SU-DHL-6 (cell line): ENCODE results near the gene ANXA2R.

ENCODE experiments used
- H2AFZ ChIP-seq: fragments of 200-600 bp; sonication (generic); 2 replicates; pipeline ENCODE4 v1.6.1; 2014; ENCODE audit warnings: low read depth, mild to moderate bottlenecking, moderate library complexity, mixed read lengths, antibody characterized with exemption, low read length; ENCODE audit not compliant: severe bottlenecking
- H3F3A ChIP-seq: fragments of 200-600 bp; shearing (Covaris generic); 2 replicates; pipeline ENCODE4 v1.6.0; 2016; ENCODE audit warnings: antibody characterized with exemption, mild to moderate bottlenecking; ENCODE audit not compliant: insufficient read depth
- H3K27ac ChIP-seq: fragments of 200-600 bp; sonication (generic); 2 replicates; pipeline ENCODE4 v1.5.1; 2016; ENCODE audit warnings: low read depth, mild to moderate bottlenecking, low read length, moderate library complexity, mixed read lengths
- H3K27me3 ChIP-seq: fragments of 200-600 bp; sonication (generic), shearing (Covaris generic); 2 replicates; pipeline ENCODE4 v1.6.0; 2014; ENCODE audit warnings: mild to moderate bottlenecking, low read length
- H3K36me3 ChIP-seq: fragments of 200-600 bp; sonication (generic); 2 replicates; pipeline ENCODE4 v1.6.1; 2014; ENCODE audit warnings: mild to moderate bottlenecking, low read length, mixed read lengths
- H3K4me2 ChIP-seq: fragments of 300-600, 200-600 bp; shearing (Covaris generic), sonication (generic); 2 replicates; pipeline ENCODE4 v1.6.0; 2014; ENCODE audit warnings: low read length, low read depth, mild to moderate bottlenecking; ENCODE audit not compliant: poor library complexity, severe bottlenecking
- H3K4me3 ChIP-seq: fragments of 200-600 bp; sonication (generic); 2 replicates; pipeline ENCODE4 v1.5.1; 2014; ENCODE audit warnings: antibody characterized with exemption, low read length, mild to moderate bottlenecking, mixed read lengths; ENCODE audit not compliant: insufficient read depth, poor library complexity, severe bottlenecking
- H3K79me2 ChIP-seq: fragments of 200-600 bp; sonication (generic); 2 replicates; pipeline ENCODE4 v1.6.1; 2014; ENCODE audit warnings: mild to moderate bottlenecking, low read length, moderate library complexity; ENCODE audit not compliant: insufficient read depth
- H3K9ac ChIP-seq: fragments of 200-600 bp; sonication (generic); 2 replicates; pipeline ENCODE4 v1.7.0; 2014; ENCODE audit warnings: mild to moderate bottlenecking, low read length
- H3K9me2 ChIP-seq: fragments of 200-600 bp; sonication (generic); replicated peaks from 2 replicates; pipeline ENCODE4 v1.6.1; 2014; ENCODE audit warnings: low read length; ENCODE audit not compliant: insufficient read depth
- H3K9me3 ChIP-seq: fragments of 200-600 bp; sonication (generic); 2 replicates; pipeline ENCODE4 v1.6.1; 2014; ENCODE audit warnings: low read length, mixed read lengths; ENCODE audit not compliant: insufficient read depth
- H4K20me1 ChIP-seq: fragments of 200-600 bp; sonication (generic); 2 replicates; pipeline ENCODE4 v1.6.1; 2014; ENCODE audit warnings: low read depth, mild to moderate bottlenecking, antibody characterized with exemption, low read length, moderate library complexity, mixed read lengths
- CTCF ChIP-seq: fragments of 200-600 bp; sonication (generic); IDR thresholded peaks from one replicate; pipeline ENCODE4 v1.5.1; 2017; ENCODE audit warnings: antibody characterized with exemption, mild to moderate bottlenecking, low read length, moderate library complexity; ENCODE audit not compliant: insufficient read depth, poor library complexity, severe bottlenecking
- EZH2phosphoT487 ChIP-seq: fragments of 200-600 bp; sonication (generic), shearing (Covaris generic); conservative IDR thresholded peaks from 2 replicates; pipeline ENCODE4 v1.6.1; 2018; ENCODE audit warnings: mild to moderate bottlenecking, antibody characterized with exemption, low read length, moderate library complexity, mixed read lengths

Gene ANXA2R

GRCh38 chr5:42995360-42995751 is 44.8 kb downstream of the ANXA2R start:
- Histone ChIP-seq H3K4me3 (peak overlapping the region; percentile 32), H3K4me2 (peak overlapping the region; percentile 92), H3K27me3 (no peaks in the 10 kb centered on the region)

GRCh38 chr5:42994555-42995359 is 45.4 kb downstream of the ANXA2R start:
- no peaks in the 10 kb centered on the region for H4K20me1 ChIP-seq
- peak; percentile 75 for TF ChIP-seq CTCF
- no peak for TF ChIP-seq EZH2phosphoT487
- no peaks in the 10 kb centered on the region for H3K27me3 ChIP-seq
- peak overlapping the region; percentile 56 for H3K27ac ChIP-seq
- no peaks in the 10 kb centered on the region for H3F3A ChIP-seq
- no peaks in the 10 kb centered on the region for H3K36me3 ChIP-seq
- H2AFZ ChIP-seq, result peak overlapping the region; percentile 85
- H3K9me3 ChIP-seq, result no peaks in the 10 kb centered on the region
- peak overlapping the region; percentile 92 for H3K4me2 ChIP-seq
- peak overlapping the region; percentile 64 for H3K4me3 ChIP-seq
- no peaks in the 10 kb centered on the region for H3K9me2 ChIP-seq
- no peaks in the 10 kb centered on the region for H3K79me2 ChIP-seq
- peak overlapping the region; percentile 69 for H3K9ac ChIP-seq

More at GRCh38 chr5:42995360-42995751, 44.8 kb downstream of the ANXA2R start:
- H3K9me2 ChIP-seq, result no peaks in the 10 kb centered on the region
- no peaks in the 10 kb centered on the region for H3K79me2 ChIP-seq
- H3K9me3 ChIP-seq, result no peaks in the 10 kb centered on the region
- no peaks in the 10 kb centered on the region for H3K36me3 ChIP-seq
- H3K27ac ChIP-seq, result no peak overlapping the region
- H3F3A ChIP-seq, result no peaks in the 10 kb centered on the region
- no peaks in the 10 kb centered on the region for H4K20me1 ChIP-seq
- TF ChIP-seq CTCF (no peak), EZH2phosphoT487 (no peak)
- peak overlapping the region; percentile 69 for H3K9ac ChIP-seq
- peak overlapping the region; percentile 85 for H2AFZ ChIP-seq

GRCh38 chr5:42994246-42994554 is 45.9 kb downstream of the ANXA2R start:
- Histone ChIP-seq H3K4me3 (peak overlapping the region; percentile 64), H4K20me1 (no peaks in the 10 kb centered on the region), H3K36me3 (no peaks in the 10 kb centered on the region), H3K27ac (peak overlapping the region; percentile 56), H3F3A (no peaks in the 10 kb centered on the region), H3K4me2 (peak overlapping the region; percentile 92), H3K27me3 (no peaks in the 10 kb centered on the region), H3K9me2 (no peaks in the 10 kb centered on the region), H3K9ac (peak overlapping the region; percentile 69), H2AFZ (peak overlapping the region; percentile 85), H3K79me2 (no peaks in the 10 kb centered on the region), H3K9me3 (no peaks in the 10 kb centered on the region; the same call in 1 of the 2 replicates)
- no peak for TF ChIP-seq CTCF
- no peak for TF ChIP-seq EZH2phosphoT487
